ENCODE measurements around the gene STARD3NL.

DNA sequence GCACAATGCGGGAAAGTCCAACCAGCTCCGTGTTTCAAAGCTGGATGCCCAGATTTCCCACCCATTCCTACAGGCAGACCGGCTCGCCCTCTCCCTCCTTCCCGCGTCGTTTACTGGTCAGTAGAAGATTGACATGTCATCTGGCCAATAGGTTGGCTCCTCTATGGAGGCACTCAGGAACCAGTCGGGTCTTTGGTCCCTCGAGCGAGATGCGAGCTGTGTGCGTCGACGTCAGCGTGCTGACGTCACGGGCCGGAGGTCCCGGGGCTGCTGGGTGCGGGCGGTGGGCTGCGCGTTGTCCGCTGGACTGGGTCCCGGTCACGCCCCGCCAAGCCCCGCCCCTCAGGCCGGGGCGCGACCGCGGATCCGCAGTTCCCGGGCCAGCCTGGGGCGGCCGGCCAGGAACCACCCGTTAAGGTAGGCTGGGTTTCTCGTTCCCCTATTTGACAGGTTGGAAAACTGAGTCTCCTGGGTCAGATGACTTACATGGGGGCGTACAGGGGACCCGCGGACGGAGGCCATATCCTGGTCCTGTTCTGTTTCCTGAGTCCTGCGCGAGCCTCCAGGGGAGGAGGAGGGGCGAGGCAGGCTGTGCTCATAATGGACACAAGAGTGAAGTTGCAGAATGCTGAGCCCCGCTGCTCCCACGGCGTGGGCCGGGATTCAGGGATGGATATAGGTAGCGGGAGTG is at the start of gene STARD3NL:
- TF ChIP-seq, protein P1, sequence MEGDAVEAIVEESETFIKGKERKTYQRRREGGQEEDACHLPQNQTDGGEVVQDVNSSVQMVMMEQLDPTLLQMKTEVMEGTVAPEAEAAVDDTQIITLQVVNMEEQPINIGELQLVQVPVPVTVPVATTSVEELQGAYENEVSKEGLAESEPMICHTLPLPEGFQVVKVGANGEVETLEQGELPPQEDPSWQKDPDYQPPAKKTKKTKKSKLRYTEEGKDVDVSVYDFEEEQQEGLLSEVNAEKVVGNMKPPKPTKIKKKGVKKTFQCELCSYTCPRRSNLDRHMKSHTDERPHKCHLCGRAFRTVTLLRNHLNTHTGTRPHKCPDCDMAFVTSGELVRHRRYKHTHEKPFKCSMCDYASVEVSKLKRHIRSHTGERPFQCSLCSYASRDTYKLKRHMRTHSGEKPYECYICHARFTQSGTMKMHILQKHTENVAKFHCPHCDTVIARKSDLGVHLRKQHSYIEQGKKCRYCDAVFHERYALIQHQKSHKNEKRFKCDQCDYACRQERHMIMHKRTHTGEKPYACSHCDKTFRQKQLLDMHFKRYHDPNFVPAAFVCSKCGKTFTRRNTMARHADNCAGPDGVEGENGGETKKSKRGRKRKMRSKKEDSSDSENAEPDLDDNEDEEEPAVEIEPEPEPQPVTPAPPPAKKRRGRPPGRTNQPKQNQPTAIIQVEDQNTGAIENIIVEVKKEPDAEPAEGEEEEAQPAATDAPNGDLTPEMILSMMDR (IDR thresholded peaks at IDR 0.05) = peak in 4 of 5 experiments; percentile 5 to 58 (median 34)
- peak; percentile 61 to 73 (median 70) for TF ChIP-seq POLR2AphosphoS5 (IDR thresholded peaks at IDR 0.05)
- TF ChIP-seq POLR2A (IDR thresholded peaks at IDR 0.05) = peak; percentile 65
- no peak for TF ChIP-seq EP300 (IDR thresholded peaks at IDR 0.05; ENCODE audit: low read depth)

Data from transverse colon (tissue), 4 donors.